ENCODE results near the gene MYO10. TPM values are rescaled to one million over a fixed set of nuclear protein-coding genes. Genes with fewer than 3 reads are reported as not detected.

The MYO10 gene
- total RNA-seq, 2 donors from 2014 or later = 24.7 to 77.0 TPM

- no peaks in the 10 kb centered on the region for H3K4me1 ChIP-seq (replicated peaks)
- no peaks in the 10 kb centered on the region for H3K27me3 ChIP-seq (replicated peaks; ENCODE audit: insufficient read depth)
- peak overlapping the region; percentile 7 to 16 for H3K27ac ChIP-seq
- no peak overlapping the region for H3K4me3 ChIP-seq
- intact Hi-C loops (cut with DNase I) = no loop called here
- WGBS = 31% methylated on average over 10 of the region's 10 CpGs
- H3K9me3 ChIP-seq = no peaks in the 10 kb centered on the region
- TF ChIP-seq CTCF (IDR thresholded peaks at IDR 0.05) = peak in 3 of 4 experiments; percentile 70 to 82 (median 77)
- TF ChIP-seq POLR2A (IDR thresholded peaks at IDR 0.05) = no peak
- peak; percentile 98 for TF ChIP-seq POLR2AphosphoS5 (IDR thresholded peaks at IDR 0.05)
- H3K36me3 ChIP-seq = no peaks in the 10 kb centered on the region
- peak; percentile 89 for DNase-seq (ENCODE audit: low spot score)
Measured at GRCh38 chr5:16776611-16777251, 159.4 kb downstream of the MYO10 start.

DNA sequence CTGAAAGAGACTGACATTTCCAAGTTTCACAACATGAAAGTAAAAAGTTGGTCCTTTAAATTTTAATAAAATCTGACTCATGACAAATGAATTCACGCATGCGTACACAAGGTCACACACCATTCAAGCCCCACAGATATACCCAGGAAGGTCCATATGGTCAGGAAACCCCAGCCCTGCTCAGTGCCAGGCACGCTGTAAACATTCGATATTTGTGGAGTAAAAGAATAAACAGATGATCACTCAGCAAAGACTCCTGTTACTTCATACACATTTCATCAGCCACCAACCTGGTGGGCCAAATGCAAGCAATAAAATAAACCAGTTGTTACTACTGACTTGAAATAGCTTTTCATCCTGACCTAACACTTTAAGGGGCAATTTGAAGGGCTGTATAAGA, 161.3 kb downstream of the MYO10 start:
- intact Hi-C loops (cut with DNase I) = no loop called here
- Histone ChIP-seq H3K27ac (no peak overlapping the region), H3K36me3 (no peaks in the 10 kb centered on the region), H3K27me3 (replicated peaks; ENCODE audit: insufficient read depth) (no peaks in the 10 kb centered on the region), H3K4me3 (no peak overlapping the region), H3K4me1 (replicated peaks) (no peaks in the 10 kb centered on the region), H3K9me3 (no peaks in the 10 kb centered on the region)
- TF ChIP-seq CTCF (IDR thresholded peaks at IDR 0.05) (no peak), POLR2A (IDR thresholded peaks at IDR 0.05) (no peak), POLR2AphosphoS5 (IDR thresholded peaks at IDR 0.05) (no peak)
- 90% methylated on average over 4 of the region's 4 CpGs for WGBS
- no peak for DNase-seq (ENCODE audit: low spot score)

DNA sequence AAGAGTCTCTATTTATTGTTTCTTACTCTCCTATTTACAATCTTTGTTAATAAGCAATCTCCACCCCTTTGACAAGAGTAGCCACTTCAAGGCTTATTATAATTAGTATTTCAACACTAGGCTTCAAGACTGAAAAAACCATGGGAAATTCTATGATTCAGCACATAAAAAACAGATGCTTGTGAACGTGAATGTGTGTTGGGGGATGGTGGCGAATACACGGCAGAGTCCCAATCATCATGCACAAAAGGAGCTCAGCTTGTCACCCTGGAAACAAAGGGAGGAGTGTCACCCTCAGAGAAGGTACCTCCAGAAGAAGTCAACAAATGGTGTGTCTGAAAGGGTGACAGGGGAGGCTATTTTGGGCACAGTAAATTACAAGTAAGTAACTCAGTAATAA, 162.1 kb downstream of the MYO10 start:
- no peaks in the 10 kb centered on the region for H3K27me3 ChIP-seq (replicated peaks; ENCODE audit: insufficient read depth)
- no peak overlapping the region for H3K4me3 ChIP-seq
- H3K9me3 ChIP-seq = no peaks in the 10 kb centered on the region
- H3K27ac ChIP-seq = no peak overlapping the region
- H3K4me1 ChIP-seq (replicated peaks) = no peaks in the 10 kb centered on the region
- no peaks in the 10 kb centered on the region for H3K36me3 ChIP-seq
- 80% methylated on average over 3 of the region's 3 CpGs for WGBS
- DNase-seq (ENCODE audit: low spot score) = no peak
- intact Hi-C loops (cut with DNase I) = no loop called here
- TF ChIP-seq CTCF (IDR thresholded peaks at IDR 0.05) = no peak
- no peak for TF ChIP-seq POLR2AphosphoS5 (IDR thresholded peaks at IDR 0.05)
- TF ChIP-seq POLR2A (IDR thresholded peaks at IDR 0.05) = no peak

DNA sequence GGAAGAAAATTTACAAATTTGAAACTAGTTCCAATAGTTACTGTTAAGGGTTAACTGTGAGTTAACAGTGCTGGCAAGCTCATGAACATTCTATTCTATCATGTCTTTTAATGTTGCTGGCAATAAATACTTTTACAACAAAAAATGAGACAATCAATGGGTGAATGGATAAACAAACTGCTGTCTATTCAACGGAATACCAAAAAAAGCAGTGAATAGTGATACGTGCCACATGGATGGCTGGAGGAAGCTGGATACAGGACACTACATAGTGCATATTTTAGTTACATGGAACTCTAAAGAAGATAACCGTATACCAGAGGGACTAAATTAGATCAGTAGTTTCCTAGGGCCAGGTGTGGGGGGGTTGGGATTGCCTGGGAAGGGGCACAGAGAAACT, 163.5 kb downstream of the MYO10 start:
- Histone ChIP-seq H3K4me3 (no peak overlapping the region), H3K27ac (no peak overlapping the region), H3K9me3 (no peaks in the 10 kb centered on the region), H3K4me1 (replicated peaks) (no peaks in the 10 kb centered on the region), H3K27me3 (replicated peaks; ENCODE audit: insufficient read depth) (no peaks in the 10 kb centered on the region), H3K36me3 (no peaks in the 10 kb centered on the region)
- no peak for DNase-seq (ENCODE audit: low spot score)
- intact Hi-C loops (cut with DNase I) = no loop called here
- TF ChIP-seq CTCF (IDR thresholded peaks at IDR 0.05) (no peak), POLR2AphosphoS5 (IDR thresholded peaks at IDR 0.05) (no peak), POLR2A (IDR thresholded peaks at IDR 0.05) (no peak)
- WGBS = 31% methylated on average over 3 of the region's 3 CpGs

- no peaks in the 10 kb centered on the region for H3K36me3 ChIP-seq
- H3K27ac ChIP-seq = no peak overlapping the region
- no peaks in the 10 kb centered on the region for H3K27me3 ChIP-seq (replicated peaks; ENCODE audit: insufficient read depth)
- DNase-seq (ENCODE audit: low spot score) = no peak
- no peaks in the 10 kb centered on the region for H3K4me1 ChIP-seq (replicated peaks)
- 96% methylated on average over 3 of the region's 3 CpGs for WGBS
- no peak overlapping the region for H3K4me3 ChIP-seq
- H3K9me3 ChIP-seq = no peaks in the 10 kb centered on the region
- TF ChIP-seq POLR2A (IDR thresholded peaks at IDR 0.05) (no peak), CTCF (IDR thresholded peaks at IDR 0.05) (no peak), POLR2AphosphoS5 (IDR thresholded peaks at IDR 0.05) (no peak)
- intact Hi-C loops (cut with DNase I) = no loop called here
Measured at GRCh38 chr5:16768184-16768583, 167.9 kb downstream of the MYO10 start.
